ENCODE data around the gene SLC25A43. TPM values are rescaled to one million over a fixed set of nuclear protein-coding genes. Genes with fewer than 3 reads are reported as not detected.
"Not testable (repeated sequence)": the region's sequence is repeated elsewhere in the genome, so short reads cannot be mapped to it uniquely, and the experiment has no call there.

SLC25A43 gene
- total RNA-seq, 4 donors from 2014 or later, result 7.9 to 18.0 (median 14.3) TPM

DNA sequence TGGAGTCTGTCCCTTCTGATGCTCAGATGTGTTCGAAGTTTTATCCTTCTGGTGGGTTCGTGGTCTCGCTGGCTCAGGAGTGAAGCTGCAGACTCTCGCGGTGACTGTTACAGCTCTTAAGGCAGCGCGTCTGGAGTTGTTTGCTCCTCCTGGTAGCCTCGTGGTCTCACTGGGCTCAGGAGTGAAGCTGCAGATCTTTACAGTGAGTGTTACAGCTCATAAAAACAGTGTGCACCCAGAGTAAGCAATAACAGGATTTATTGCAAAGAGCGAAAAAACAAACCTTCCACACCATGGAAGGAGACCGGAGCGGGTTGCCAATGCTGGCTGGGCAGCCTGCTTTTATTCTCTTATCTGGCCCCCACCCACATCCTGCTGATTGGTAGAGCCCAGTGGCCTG, 87.6 kb downstream of the SLC25A43 start:
- peaks cover 0 to 6% (median 0%) of the 10 kb centered on the region in 3 donors for H3K4me1 ChIP-seq
- no peaks in the 10 kb centered on the region for H3K27me3 ChIP-seq
- TF ChIP-seq POLR2A (IDR thresholded peaks at IDR 0.05) (no peak), EP300 (IDR thresholded peaks at IDR 0.05) (no peak), POLR2AphosphoS5 (IDR thresholded peaks at IDR 0.05) (no peak)
- TF ChIP-seq, protein P1, sequence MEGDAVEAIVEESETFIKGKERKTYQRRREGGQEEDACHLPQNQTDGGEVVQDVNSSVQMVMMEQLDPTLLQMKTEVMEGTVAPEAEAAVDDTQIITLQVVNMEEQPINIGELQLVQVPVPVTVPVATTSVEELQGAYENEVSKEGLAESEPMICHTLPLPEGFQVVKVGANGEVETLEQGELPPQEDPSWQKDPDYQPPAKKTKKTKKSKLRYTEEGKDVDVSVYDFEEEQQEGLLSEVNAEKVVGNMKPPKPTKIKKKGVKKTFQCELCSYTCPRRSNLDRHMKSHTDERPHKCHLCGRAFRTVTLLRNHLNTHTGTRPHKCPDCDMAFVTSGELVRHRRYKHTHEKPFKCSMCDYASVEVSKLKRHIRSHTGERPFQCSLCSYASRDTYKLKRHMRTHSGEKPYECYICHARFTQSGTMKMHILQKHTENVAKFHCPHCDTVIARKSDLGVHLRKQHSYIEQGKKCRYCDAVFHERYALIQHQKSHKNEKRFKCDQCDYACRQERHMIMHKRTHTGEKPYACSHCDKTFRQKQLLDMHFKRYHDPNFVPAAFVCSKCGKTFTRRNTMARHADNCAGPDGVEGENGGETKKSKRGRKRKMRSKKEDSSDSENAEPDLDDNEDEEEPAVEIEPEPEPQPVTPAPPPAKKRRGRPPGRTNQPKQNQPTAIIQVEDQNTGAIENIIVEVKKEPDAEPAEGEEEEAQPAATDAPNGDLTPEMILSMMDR (IDR thresholded peaks at IDR 0.05), result no peak
- ATAC-seq, result no peak
- H3K9me3 ChIP-seq, result no peaks in the 10 kb centered on the region
- 94% methylated on average over 4 of the region's 11 CpGs; no CpG with 5 or more reads in 1 of the 2 donors for WGBS, 2 donors (ENCODE audit: low coverage in 1 of 2)
- H3K27ac ChIP-seq, result no peak overlapping the region
- H3K36me3 ChIP-seq, result no peaks in the 10 kb centered on the region
- H3K4me3 ChIP-seq, result no peak overlapping the region

DNA sequence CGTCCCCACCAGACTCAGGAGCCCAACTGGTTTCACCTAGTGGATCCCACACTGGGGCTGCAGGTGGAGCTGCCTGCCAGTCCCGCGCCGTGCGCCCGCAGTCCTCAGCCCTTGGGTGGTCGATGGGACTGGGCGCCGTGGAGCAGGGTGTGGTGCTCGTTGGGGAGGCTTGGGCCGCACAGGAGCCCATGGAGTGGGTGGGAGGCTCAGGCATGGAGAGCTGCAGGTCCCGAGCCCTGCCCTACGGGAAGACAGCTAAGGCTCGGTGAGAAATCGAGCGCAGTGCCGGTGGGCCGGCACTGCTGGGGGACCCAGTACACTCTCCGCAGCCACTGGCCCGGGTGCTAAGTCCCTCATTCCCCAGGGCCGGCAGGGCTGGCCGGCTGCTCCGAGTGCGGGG, 88.6 kb downstream of the SLC25A43 start:
- not testable (repeated sequence) for H3K9me3 ChIP-seq

DNA sequence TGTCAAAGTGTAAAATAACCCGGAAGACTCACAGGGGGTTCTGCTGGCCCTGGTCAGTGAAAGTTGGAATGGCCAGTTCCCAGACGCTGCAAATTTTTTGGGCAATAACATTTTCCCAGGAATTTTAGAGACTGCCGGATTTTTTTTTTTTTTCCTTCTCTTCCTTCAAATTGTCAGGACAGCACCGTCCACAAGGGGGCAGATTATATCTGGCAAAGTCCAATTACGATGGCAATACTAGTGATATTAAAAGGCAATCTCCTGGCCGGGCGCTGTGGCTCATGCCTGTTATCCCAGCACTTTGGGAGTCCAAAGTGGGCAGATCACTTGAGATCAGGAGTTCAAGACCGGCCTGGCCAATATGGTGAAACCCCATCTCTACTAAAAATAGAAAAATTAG, 89.6 kb downstream of the SLC25A43 start:
- Histone ChIP-seq H3K9me3 (no peaks in the 10 kb centered on the region), H3K27ac (no peak overlapping the region), H3K36me3 (no peaks in the 10 kb centered on the region), H3K4me3 (no peak overlapping the region), H3K4me1 (no peaks in the 10 kb centered on the region), H3K27me3 (no peaks in the 10 kb centered on the region)
- WGBS, 2 donors (ENCODE audit: low coverage in 1 of 2), result 0 to 8% methylated on average over 2 to 6 of the region's 8 CpGs
- ATAC-seq, result no peak
- no peak for TF ChIP-seq EP300 (IDR thresholded peaks at IDR 0.05)
- TF ChIP-seq, protein P1 (IDR thresholded peaks at IDR 0.05), result peak; percentile 25 to 68 (median 44)

More for the DNA sequence above, 88.6 kb downstream of the SLC25A43 start:
- H3K27ac ChIP-seq, H3K36me3 ChIP-seq, H3K4me3 ChIP-seq, H3K4me1 ChIP-seq, ATAC-seq, H3K27me3 ChIP-seq: not testable (repeated sequence)
- no CpG with 5 or more reads among the region's 24 CpGs for WGBS, 2 donors (ENCODE audit: low coverage in 1 of 2)

DNA sequence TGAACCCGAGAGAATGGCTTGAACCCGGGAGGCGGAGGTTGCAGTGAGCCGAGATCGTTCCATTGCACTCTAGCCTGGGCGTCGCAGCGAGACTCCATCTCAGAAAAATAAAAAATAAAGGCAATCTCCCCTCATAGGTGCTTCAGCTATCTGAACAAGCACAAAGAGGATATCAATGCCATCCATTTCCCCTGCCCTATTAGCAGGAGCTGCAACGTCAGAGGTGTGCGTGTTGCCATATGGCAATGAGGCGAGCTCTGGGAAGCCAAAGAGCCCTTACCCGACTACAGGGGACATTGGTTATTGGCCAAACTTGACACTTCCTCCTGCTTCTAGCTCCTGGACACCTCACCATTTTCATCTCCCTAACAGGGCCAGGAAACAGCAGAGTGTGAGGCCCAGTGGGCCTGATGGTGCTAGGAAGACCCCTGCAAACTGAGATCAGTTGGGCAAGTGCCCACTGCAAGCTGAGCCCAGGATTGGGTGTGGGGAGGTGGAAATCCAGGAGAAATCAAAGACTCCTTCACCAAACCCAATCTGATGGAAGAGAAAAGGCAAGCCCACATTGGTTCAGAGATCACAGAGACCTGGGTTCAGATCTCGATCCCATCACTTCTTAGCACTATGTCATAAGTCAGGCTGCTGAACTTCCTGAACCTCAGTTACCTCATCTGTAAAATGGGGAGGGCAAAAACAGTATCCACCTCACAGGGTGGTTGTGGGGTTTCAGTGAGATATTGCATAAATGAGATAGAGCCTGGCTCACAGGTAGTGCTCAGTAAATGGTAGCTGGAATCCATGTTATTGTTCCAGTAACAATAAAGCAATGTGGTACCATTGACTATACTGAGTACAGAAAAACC, 90.3 kb downstream of the SLC25A43 start:
- H3K4me1 ChIP-seq, result no peaks in the 10 kb centered on the region
- no peaks in the 10 kb centered on the region for H3K27me3 ChIP-seq
- TF ChIP-seq POLR2A (IDR thresholded peaks at IDR 0.05), result no peak
- TF ChIP-seq EP300 (IDR thresholded peaks at IDR 0.05), result no peak
- no peak for TF ChIP-seq POLR2AphosphoS5 (IDR thresholded peaks at IDR 0.05)
- H3K27ac ChIP-seq, result no peak overlapping the region
- no peak for ATAC-seq
- H3K4me3 ChIP-seq, result no peak overlapping the region
- H3K36me3 ChIP-seq, result no peaks in the 10 kb centered on the region
- no peaks in the 10 kb centered on the region for H3K9me3 ChIP-seq
- WGBS, 2 donors (ENCODE audit: low coverage in 1 of 2), result 76 to 100% methylated on average over 1 to 4 of the region's 13 CpGs

DNA sequence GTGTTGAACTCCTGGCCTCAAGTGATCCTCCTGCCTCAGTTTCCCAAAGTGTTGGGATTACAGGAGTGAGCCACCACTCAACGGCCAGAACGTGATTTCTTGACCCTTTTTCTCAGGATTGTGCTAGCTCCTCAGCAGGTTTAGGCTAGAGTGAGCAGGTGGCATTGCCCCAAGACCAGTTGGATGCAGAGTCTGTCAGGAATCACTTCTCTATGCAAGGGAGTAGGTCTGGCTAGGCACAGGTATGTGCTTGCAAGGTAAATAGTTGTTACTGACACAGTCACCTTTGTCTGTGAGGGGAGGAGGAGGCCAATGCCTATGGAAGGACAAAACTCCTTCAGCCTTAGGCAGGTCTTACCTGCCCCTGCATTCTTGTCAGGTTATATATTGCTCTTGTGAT, 93.3 kb downstream of the SLC25A43 start:
- ATAC-seq, result no peak
- no peak overlapping the region for H3K4me3 ChIP-seq
- WGBS, 2 donors (ENCODE audit: low coverage in 1 of 2), result no CpG with 5 or more reads among the region's 2 CpGs
- H3K9me3 ChIP-seq, result no peaks in the 10 kb centered on the region
- no peak for TF ChIP-seq POLR2A (IDR thresholded peaks at IDR 0.05)
- TF ChIP-seq POLR2AphosphoS5 (IDR thresholded peaks at IDR 0.05), result no peak
- no peak for TF ChIP-seq EP300 (IDR thresholded peaks at IDR 0.05)
- TF ChIP-seq, protein P1 (IDR thresholded peaks at IDR 0.05), result no peak
- no peaks in the 10 kb centered on the region for H3K4me1 ChIP-seq
- H3K36me3 ChIP-seq, result no peaks in the 10 kb centered on the region
- H3K27ac ChIP-seq, result no peak overlapping the region
- no peaks in the 10 kb centered on the region for H3K27me3 ChIP-seq

DNA sequence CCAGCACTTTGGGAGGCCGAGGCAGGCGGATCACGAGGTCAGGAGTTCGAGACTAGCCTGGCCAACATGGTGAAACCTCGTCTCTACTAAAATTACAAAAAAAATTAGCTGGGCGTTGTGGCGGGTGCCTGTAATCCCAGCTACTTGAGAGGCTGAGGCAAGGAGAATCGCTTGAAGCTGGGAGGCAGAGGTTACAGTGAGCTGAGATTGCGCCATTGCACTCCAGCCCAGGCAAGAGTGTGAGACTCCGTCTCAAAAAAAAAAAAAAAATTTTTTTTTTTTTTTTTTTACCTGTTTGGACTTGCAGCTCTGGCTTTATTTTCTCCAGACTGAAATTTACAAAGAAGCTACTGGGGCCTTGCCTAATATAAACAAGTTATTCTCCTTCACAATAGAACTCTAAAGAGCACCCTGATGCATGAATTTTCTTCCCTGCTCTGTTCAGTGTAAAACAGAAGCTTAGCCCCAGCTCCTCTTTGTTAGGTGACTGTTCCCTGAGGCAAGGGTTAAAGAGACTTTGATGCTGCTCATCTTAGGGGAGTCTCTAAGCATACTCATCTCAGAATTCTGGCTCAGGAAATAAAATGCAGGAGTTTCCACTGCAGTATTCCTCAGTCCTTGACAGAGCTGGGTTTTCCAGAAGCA, 94.8 kb downstream of the SLC25A43 start:
- H3K36me3 ChIP-seq, H3K4me3 ChIP-seq, H3K9me3 ChIP-seq, H3K4me1 ChIP-seq, H3K27me3 ChIP-seq, H3K27ac ChIP-seq, ATAC-seq: not testable (repeated sequence)
- WGBS, 2 donors (ENCODE audit: low coverage in 1 of 2), result 68 to 79% methylated on average over 2 to 6 of the region's 10 CpGs

Measured in gastroesophageal sphincter (tissue), 4 donors.